GM12878 (cell line): ENCODE data around the gene NSUN7. TPM values are rescaled to one million over a fixed set of nuclear protein-coding genes. Genes with fewer than 3 reads are reported as not detected.
A peak's percentile ranks its signal among the peaks of the same experiment; 100 is the strongest.

Source experiments
- ATAC-seq: fragments of 200-7000 bp; cut with Tn5 transposase; 3 replicates; pipeline ENCODE4 v1.9.1; 2020; ENCODE audit warnings: mild to moderate bottlenecking, moderate library complexity
- BruUV-seq: library from RNA; stranded (reverse); fragments of 400-500 nt; replicated peaks from 2 replicates; lab custom pipeline; 2021; lab: Mats Ljungman, UMichigan
- CTCF ChIA-PET: fragments of 300-600 bp; sonication (Branson Sonifier 250); formaldehyde crosslinking; extraction: SDS; loops from one replicate; lab custom pipeline; 2021; ENCODE audit warnings: inconsistent platforms; lab: Yijun Ruan, JAX
- POLR2A ChIA-PET: fragments of 350-600 bp; formaldehyde crosslinking; extraction: SDS; loops from one replicate; lab custom pipeline; 2021; ENCODE audit warnings: inconsistent platforms; lab: Charles Lee
- RAD21 ChIA-PET: fragments of 300-600 bp; sonication (Branson Sonifier 250); formaldehyde crosslinking; loops from one replicate; lab custom pipeline; 2023; ENCODE audit warnings: antibody characterized with exemption; ENCODE audit not compliant: unreplicated experiment; lab: Charles Lee
- SMC1A ChIA-PET: fragments of 300-600 bp; sonication (Branson Sonifier 250); formaldehyde crosslinking; loops from one replicate; lab custom pipeline; 2023; ENCODE audit not compliant: unreplicated experiment, uncharacterized antibody; lab: Charles Lee
- DNase-seq: peaks from one replicate; pipeline ENCODE4 v3.0.0-alpha.2; 2011; ENCODE audit warnings: low read depth, low spot score
- FAIRE-seq: peaks from 3 replicates; lab custom pipeline; 2011; peaks lifted over from hg19 to GRCh38; lab: Jason Lieb, UNC
- H2AFZ ChIP-seq: 2 replicates; pipeline ENCODE4 v1.6.0; 2011; ENCODE audit warnings: low read depth, low read length, control low read depth; ENCODE audit not compliant: control insufficient read depth
- H3K27ac ChIP-seq: 2 replicates; pipeline ENCODE4 v1.5.1; 2011; ENCODE audit warnings: control low read depth; ENCODE audit not compliant: control insufficient read depth, insufficient read depth
- H3K27me3 ChIP-seq, 2 experiments: replicated peaks in 1 of 2; 2 replicates each; pipeline versions ENCODE4 v1.6.0 to v1.6.1; 2011; ENCODE audit warnings: low read length in 1 of 2; ENCODE audit not compliant: control insufficient read depth in 2 of 2, insufficient read depth in 2 of 2
- H3K36me3 ChIP-seq, 2 experiments: 2 replicates each; pipeline ENCODE4 v1.5.1; 2011; ENCODE audit warnings: low read length in 1 of 2; ENCODE audit not compliant: control insufficient read depth in 2 of 2, insufficient read depth in 2 of 2
- H3K4me1 ChIP-seq: 2 replicates; pipeline ENCODE4 v1.6.1; 2011; ENCODE audit warnings: mild to moderate bottlenecking, low read length, moderate library complexity, mixed read lengths; ENCODE audit not compliant: control insufficient read depth, insufficient read depth
- H3K4me2 ChIP-seq: 2 replicates; pipeline ENCODE4 v1.6.0; 2011; ENCODE audit warnings: control low read depth; ENCODE audit not compliant: control insufficient read depth, insufficient read depth
- H3K4me3 ChIP-seq: fragments of 200-600 bp; sonication (generic); 2 replicates; pipeline ENCODE4 v1.5.1; 2016
- H3K79me2 ChIP-seq: 2 replicates; pipeline ENCODE4 v1.6.0; 2011; ENCODE audit warnings: low read length; ENCODE audit not compliant: control insufficient read depth, insufficient read depth
- H3K9ac ChIP-seq: 2 replicates; pipeline ENCODE4 v1.8.0; 2011; ENCODE audit warnings: low read length, control low read depth, mixed read lengths; ENCODE audit not compliant: control insufficient read depth, insufficient read depth
- H3K9me3 ChIP-seq: replicated peaks from 3 replicates; pipeline ENCODE4 v1.5.1; 2011; ENCODE audit warnings: mild to moderate bottlenecking, low read length; ENCODE audit not compliant: control insufficient read depth, insufficient read depth
- H4K20me1 ChIP-seq: 2 replicates; pipeline ENCODE4 v1.6.0; 2011; ENCODE audit not compliant: control insufficient read depth, insufficient read depth
- CHD4 ChIP-seq: fragments of 200-600 bp; sonication (generic); IDR thresholded peaks from 2 replicates; pipeline ENCODE4 v1.6.1; 2016; ENCODE audit warnings: mild to moderate bottlenecking
- HDAC6 ChIP-seq: fragments of 200-600 bp; sonication (generic); IDR thresholded peaks from one replicate; pipeline ENCODE4 v1.8.0; 2017; ENCODE audit warnings: antibody characterized with exemption; ENCODE audit not compliant: unreplicated experiment
- MLLT1 ChIP-seq: fragments of 450-650 bp; IDR thresholded peaks from 2 replicates; pipeline ENCODE4 v1.6.1; 2016; ENCODE audit warnings: mild to moderate bottlenecking
- NBN ChIP-seq: fragments of 450-650 bp; IDR thresholded peaks from 2 replicates; pipeline ENCODE4 v1.6.1; 2016
- NR2C2 ChIP-seq: IDR thresholded peaks from 2 replicates; pipeline ENCODE4 v1.6.1; 2011; ENCODE audit warnings: borderline replicate concordance, low read depth; ENCODE audit not compliant: control insufficient read depth, insufficient read length
- RAD21 ChIP-seq: IDR thresholded peaks from 2 replicates; pipeline ENCODE4 v1.6.1; 2011; ENCODE audit warnings: mild to moderate bottlenecking, low read depth, low read length, moderate library complexity; ENCODE audit not compliant: insufficient read depth
- RAD51 ChIP-seq: fragments of 450-650 bp; IDR thresholded peaks from 2 replicates; pipeline ENCODE4 v1.6.1; 2016; ENCODE audit warnings: moderate library complexity, mild to moderate bottlenecking, inconsistent platforms
- RELB ChIP-seq: fragments of 450-650 bp; IDR thresholded peaks from 2 replicates; pipeline ENCODE4 v1.6.1; 2017; ENCODE audit warnings: low read depth, mild to moderate bottlenecking, moderate library complexity
- SMC3 ChIP-seq: IDR thresholded peaks from 2 replicates; pipeline ENCODE4 v1.6.1; 2011; ENCODE audit warnings: low read length, improper control_type of control experiment, borderline replicate concordance
- SREBF1 ChIP-seq: IDR thresholded peaks from 2 replicates; pipeline ENCODE4 v1.6.1; 2012; ENCODE audit warnings: mild to moderate bottlenecking, low read length
- SREBF2 ChIP-seq: IDR thresholded peaks from 2 replicates; pipeline ENCODE4 v1.6.1; 2012; ENCODE audit warnings: mild to moderate bottlenecking, low read length
- ZNF592 ChIP-seq: fragments of 450-650 bp; IDR thresholded peaks from 2 replicates; pipeline ENCODE4 v1.6.1; 2017; ENCODE audit warnings: mild to moderate bottlenecking, moderate library complexity
- WGBS: methylation state at CpG from one replicate; pipeline ENCODE4 v1.1.6; 2016; ENCODE audit warnings: low lambda C conversion rate; ENCODE audit not compliant: insufficient replicate concordance, insufficient coverage; ENCODE audit errors: missing lambda C conversion rate; 5-methylcytosine and 5-hydroxymethylcytosine counted together
- in situ Hi-C: fragments of 300-500 bp; cut with MboI; formaldehyde crosslinking; loops from 9 replicates; pipeline ENCODE4 v1.14.3; 2018; ENCODE audit warnings: mixed read lengths
- intact Hi-C: fragments of 100-400 bp; cut with micrococcal nuclease; formaldehyde crosslinking; loops from one replicate; pipeline ENCODE4 v1.14.2; 2022; ENCODE audit not compliant: unreplicated experiment
- polyA plus RNA-seq, 11 experiments: library from polyadenylated mRNA; depleted of rRNA in 4 of 11; unstranded in 6 of 11; stranded (reverse) in 5 of 11; fragments of >200 nt; fragmentation: Nextera tagmentation in 4 of 11; fragmentation: Illumina TruSeq in 1 of 11; extraction: Ambion mirVana in 4 of 11; extraction: Trizol in 1 of 11; gene quantifications; 1 replicate in 1 of 11; 2 replicates in 10 of 11; pipeline versions ENCODE4 v1.2.1 to v1.2.3, GENCODE V29; 2011 to 2016; ENCODE audit warnings: inconsistent platforms in 2 of 11, missing spikeins in 2 of 11, low read depth in 1 of 11
- total RNA-seq, 4 experiments: library from RNA; depleted of rRNA in 3 of 4; stranded (reverse); fragments of >200 nt in 3 of 4; fragmentation: Illumina TruSeq in 1 of 4; extraction: Trizol in 1 of 4; gene quantifications; 2 replicates each; pipeline versions ENCODE4 v1.2.1 to v1.2.3, GENCODE V29; 2013 to 2021

NSUN7 gene
- total and polyA plus RNA-seq, 10 of the 15 experiments (the other 5 are each of a cell fraction or from before 2014, with no cell fraction given), result 0.02 to 0.21 (median 0.15) TPM; not detected in 3

- WGBS, result 13% methylated on average over 5 of the region's 5 CpGs
- no peak overlapping the region for H3K4me3 ChIP-seq
- H3K36me3 ChIP-seq, result no peaks in the 10 kb centered on the region
- no peaks in the 10 kb centered on the region for H4K20me1 ChIP-seq
- intact Hi-C loops, result loop anchor here (1.0 to 10.0 kb wide), 8 partner anchors 44 to 662 kb away; partner anchors contain the start of gene N4BP2
- no peak overlapping the region for H3K9ac ChIP-seq
- H3K27me3 ChIP-seq, result no peaks in the 10 kb centered on the region
- no peak overlapping the region for H3K4me2 ChIP-seq
- BruUV-seq, result no TSS peak
- FAIRE-seq, result peak; percentile 91
- CTCF ChIA-PET, result interaction anchor here (0.6 to 5.6 kb wide), 66 partner anchors 9 to 663 kb away, joined by 3 to 61 read pairs (median 5); partner anchors contain the start of gene RBM47
- H3K9me3 ChIP-seq, result no peaks in the 10 kb centered on the region
- H3K4me1 ChIP-seq, result peaks cover 26% of the 10 kb centered on the region
- H3K79me2 ChIP-seq, result no peaks in the 10 kb centered on the region
- DNase-seq, result peak; percentile 71
- no peak overlapping the region for H3K27ac ChIP-seq
- no peak overlapping the region; the same call in 1 of the 2 replicates for H2AFZ ChIP-seq
- in situ Hi-C loops, result no loop called here
- SMC1A ChIA-PET, result interaction anchor here (0.6 to 5.7 kb wide), 67 partner anchors 13 to 740 kb away, joined by 3 to 60 read pairs (median 4); partner anchors contain the start of genes PDS5A and RBM47
- RAD21 ChIA-PET, result interaction anchor here (0.6 to 4.4 kb wide), 53 partner anchors 13 to 741 kb away, joined by 3 to 57 read pairs (median 5); partner anchors contain the start of genes N4BP2 and RBM47
- POLR2A ChIA-PET, result interaction anchor here (0.5 to 2.6 kb wide), 5 partner anchors 46 to 487 kb away, joined by 3 to 8 read pairs (median 4); no protein-coding TSS in a partner anchor
- peak; percentile 88 for ATAC-seq
- TF ChIP-seq ZNF592 (0 out of 2 replicates have a peak, but pooled peaks have one; percentile 36), SREBF1 (no peak), NBN (no peak), RELB (no peak), RAD21 (peak; percentile 95), SMC3 (peak; percentile 92), SREBF2 (no peak), HDAC6 (no peak), MLLT1 (0 out of 2 replicates have a peak, but pooled peaks have one; percentile 16), RAD51 (0 out of 2 replicates have a peak, but pooled peaks have one; percentile 20), CHD4 (no peak), NR2C2 (no peak)
Observed at GRCh38 chr4:40719008-40719623, 30.6 kb upstream of the NSUN7 start.
